HG03064 (cell line): Measurements from ENCODE around the gene MICALL2.

Source experiments
- ATAC-seq: cut with Tn5 transposase; IDR thresholded peaks from one replicate; pipeline ENCODE4 v1.9.1; 2021; ENCODE audit warnings: low read depth; ENCODE audit not compliant: unreplicated experiment

Gene MICALL2

GRCh38 chr7:1470901-1471300 lies 11.6 kb upstream of the MICALL2 start:
- no peak for ATAC-seq

- no peak for ATAC-seq
Measured at GRCh38 chr7:1468643-1469298, 9.5 kb upstream of the MICALL2 start.

GRCh38 chr7:1468203-1468602 lies 8.9 kb upstream of the MICALL2 start:
- ATAC-seq = no peak

- ATAC-seq = no peak
Measured at GRCh38 chr7:1466524-1467271, 7.4 kb upstream of the MICALL2 start.

GRCh38 chr7:1464694-1465093 lies 5.4 kb upstream of the MICALL2 start:
- ATAC-seq = no peak

- no peak for ATAC-seq
Measured at GRCh38 chr7:1463676-1464223, 4.5 kb upstream of the MICALL2 start.

GRCh38 chr7:1461646-1462375 lies 2.5 kb upstream of the MICALL2 start:
- ATAC-seq = no peak

- no peak for ATAC-seq
Measured at GRCh38 chr7:1460821-1461645, 1.8 kb upstream of the MICALL2 start.

- no peak for ATAC-seq
Measured at GRCh38 chr7:1459920-1460820, 900 bp upstream of the MICALL2 start.

GRCh38 chr7:1459512-1459892 lies 232 bp upstream of the MICALL2 start:
- ATAC-seq = peak; percentile 87

GRCh38 chr7:1457949-1458682 lies 1.2 kb downstream of the MICALL2 start:
- ATAC-seq = no peak

GRCh38 chr7:1457059-1457948 lies 2.0 kb downstream of the MICALL2 start:
- ATAC-seq = no peak

GRCh38 chr7:1455955-1456354 lies 3.3 kb downstream of the MICALL2 start:
- ATAC-seq = no peak

- ATAC-seq = no peak
Measured at GRCh38 chr7:1455241-1455939, 3.9 kb downstream of the MICALL2 start.

GRCh38 chr7:1454542-1454941 lies 4.7 kb downstream of the MICALL2 start:
- no peak for ATAC-seq

- ATAC-seq = no peak
Measured at GRCh38 chr7:1452205-1452604, 7.1 kb downstream of the MICALL2 start.

GRCh38 chr7:1450987-1451386 lies 8.3 kb downstream of the MICALL2 start:
- no peak for ATAC-seq
